PFSK-1 (cell line): ENCODE results near the gene RGL1.

ENCODE experiments used
- POLR2AphosphoS5 ChIP-seq: IDR thresholded peaks from 2 replicates; pipeline ENCODE4 v1.6.1; 2012; ENCODE audit warnings: low read depth, mild to moderate bottlenecking, control low read depth, low read length, moderate library complexity
- TAF1 ChIP-seq: IDR thresholded peaks from 2 replicates; pipeline ENCODE4 v1.6.1; 2012; ENCODE audit warnings: low read length, control low read depth, borderline replicate concordance; ENCODE audit not compliant: insufficient read depth
- TF ChIP-seq, protein P1 (sequence below), 2 experiments: IDR thresholded peaks; 2 replicates each; pipeline versions ENCODE4 v1.6.1 to v1.8.0; 2011 to 2012; ENCODE audit warnings: low read depth in 2 of 2, low read length in 2 of 2, control low read depth in 1 of 2, inconsistent platforms in 1 of 2, mild to moderate bottlenecking in 1 of 2, moderate library complexity in 1 of 2; ENCODE audit not compliant: insufficient read depth in 1 of 2

DNA sequence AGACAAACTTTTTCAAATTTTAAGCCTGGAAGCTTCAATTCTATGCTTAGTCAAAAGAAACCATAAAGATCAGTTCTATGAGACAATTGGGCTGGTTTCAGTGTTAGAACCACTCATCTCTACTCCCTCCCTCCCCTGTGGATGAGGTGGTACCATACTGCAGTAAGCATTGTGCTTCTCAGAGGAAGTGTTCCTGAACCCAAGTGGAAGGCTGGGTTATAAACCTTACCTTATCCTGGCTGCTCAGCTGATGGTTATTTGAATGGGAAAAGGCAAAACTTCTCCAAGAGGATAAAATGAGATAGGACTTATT lies 34.1 kb upstream of the RGL1 start:
- no peak for TF ChIP-seq POLR2AphosphoS5
- TF ChIP-seq, protein P1, sequence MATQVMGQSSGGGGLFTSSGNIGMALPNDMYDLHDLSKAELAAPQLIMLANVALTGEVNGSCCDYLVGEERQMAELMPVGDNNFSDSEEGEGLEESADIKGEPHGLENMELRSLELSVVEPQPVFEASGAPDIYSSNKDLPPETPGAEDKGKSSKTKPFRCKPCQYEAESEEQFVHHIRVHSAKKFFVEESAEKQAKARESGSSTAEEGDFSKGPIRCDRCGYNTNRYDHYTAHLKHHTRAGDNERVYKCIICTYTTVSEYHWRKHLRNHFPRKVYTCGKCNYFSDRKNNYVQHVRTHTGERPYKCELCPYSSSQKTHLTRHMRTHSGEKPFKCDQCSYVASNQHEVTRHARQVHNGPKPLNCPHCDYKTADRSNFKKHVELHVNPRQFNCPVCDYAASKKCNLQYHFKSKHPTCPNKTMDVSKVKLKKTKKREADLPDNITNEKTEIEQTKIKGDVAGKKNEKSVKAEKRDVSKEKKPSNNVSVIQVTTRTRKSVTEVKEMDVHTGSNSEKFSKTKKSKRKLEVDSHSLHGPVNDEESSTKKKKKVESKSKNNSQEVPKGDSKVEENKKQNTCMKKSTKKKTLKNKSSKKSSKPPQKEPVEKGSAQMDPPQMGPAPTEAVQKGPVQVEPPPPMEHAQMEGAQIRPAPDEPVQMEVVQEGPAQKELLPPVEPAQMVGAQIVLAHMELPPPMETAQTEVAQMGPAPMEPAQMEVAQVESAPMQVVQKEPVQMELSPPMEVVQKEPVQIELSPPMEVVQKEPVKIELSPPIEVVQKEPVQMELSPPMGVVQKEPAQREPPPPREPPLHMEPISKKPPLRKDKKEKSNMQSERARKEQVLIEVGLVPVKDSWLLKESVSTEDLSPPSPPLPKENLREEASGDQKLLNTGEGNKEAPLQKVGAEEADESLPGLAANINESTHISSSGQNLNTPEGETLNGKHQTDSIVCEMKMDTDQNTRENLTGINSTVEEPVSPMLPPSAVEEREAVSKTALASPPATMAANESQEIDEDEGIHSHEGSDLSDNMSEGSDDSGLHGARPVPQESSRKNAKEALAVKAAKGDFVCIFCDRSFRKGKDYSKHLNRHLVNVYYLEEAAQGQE (IDR thresholded peaks at IDR 0.05; ENCODE audit: insufficient read depth in 1 of 2, low read depth in 2 of 2, low read length in 2 of 2): no peak
- TF ChIP-seq TAF1: no peak
